Left colon (tissue), 2 donors: ENCODE measurements around the gene CXCR2. TPM values are rescaled to one million over a fixed set of nuclear protein-coding genes. Genes with fewer than 3 reads are reported as not detected.
"Not testable (repeated sequence)": the region's sequence is repeated elsewhere in the genome, so short reads cannot be mapped to it uniquely, and the experiment has no call there.

Experiments used
- ATAC-seq: fragments of 200-7000 bp; cut with Tn5 transposase; one replicate; pipeline ENCODE4 v1.9.1; 2020; ENCODE audit warnings: mild to moderate bottlenecking, moderate library complexity
- DNase-seq, 2 donors: peaks; one replicate each; pipeline ENCODE4 v3.0.0-alpha.2; 2020
- intact Hi-C, 2 donors: fragments of 100-400 bp; cut with DNase I in 1 of 2; cut with micrococcal nuclease in 1 of 2; formaldehyde crosslinking; loops; one replicate each; pipeline versions ENCODE4 v1.11.2 to v1.14.0; 2022; cut with DNase I, micrococcal nuclease
- long read RNA-seq: library from polyadenylated mRNA; unstranded; transcript quantifications from one replicate; pipeline ENCODE4 v2.0.0, GENCODE V29; 2021
- total RNA-seq, 2 donors: library from RNA; stranded (reverse); fragmentation: NEBNext Ultra II Directional; extraction: Animal tissue kit (Norgen Biotek cat#: 25700); gene quantifications; one replicate each; pipeline ENCODE4 v1.2.1, GENCODE V29; 2021
- donor health status: DM: no; HTN: no; CAD: no.
- donor health status: DM: yes; HTN: yes; CAD: no.

CXCR2 gene
- under 1 TPM; 0.17 to 0.18 TPM for total RNA-seq
- long read RNA-seq, result 0 reads

DNA sequence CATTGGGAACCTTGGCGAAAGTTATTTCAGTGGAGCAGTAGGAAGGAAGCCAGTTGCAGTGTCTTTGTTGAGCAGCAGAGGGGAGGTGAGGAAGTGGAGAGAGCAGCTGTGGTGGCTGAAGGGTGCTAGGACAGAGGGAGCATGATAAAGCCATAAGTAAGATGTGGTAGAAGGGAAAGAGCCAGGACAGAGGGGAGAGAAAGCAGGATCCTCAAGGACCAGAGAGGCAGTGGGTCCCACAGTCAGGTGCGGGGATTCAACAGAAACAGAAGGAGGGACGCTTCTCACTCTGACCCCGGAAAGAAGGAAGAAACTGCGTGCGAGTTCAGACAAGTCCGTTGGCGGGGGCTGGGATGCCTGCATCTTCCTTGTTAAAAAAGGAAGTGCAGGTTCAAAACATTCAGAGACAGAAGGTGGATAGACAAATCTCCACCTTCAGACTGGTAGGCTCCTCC lies at the start of gene CXCR2:
TSS of gene CXCR2 (plus strand) at position 403 of the 455 bp plus-strand sequence. CDS start 8,774 bp downstream, outside the sequence.
- intact Hi-C loops, result no loop called here
- DNase-seq, result no peak
- ATAC-seq, result no peak

DNA sequence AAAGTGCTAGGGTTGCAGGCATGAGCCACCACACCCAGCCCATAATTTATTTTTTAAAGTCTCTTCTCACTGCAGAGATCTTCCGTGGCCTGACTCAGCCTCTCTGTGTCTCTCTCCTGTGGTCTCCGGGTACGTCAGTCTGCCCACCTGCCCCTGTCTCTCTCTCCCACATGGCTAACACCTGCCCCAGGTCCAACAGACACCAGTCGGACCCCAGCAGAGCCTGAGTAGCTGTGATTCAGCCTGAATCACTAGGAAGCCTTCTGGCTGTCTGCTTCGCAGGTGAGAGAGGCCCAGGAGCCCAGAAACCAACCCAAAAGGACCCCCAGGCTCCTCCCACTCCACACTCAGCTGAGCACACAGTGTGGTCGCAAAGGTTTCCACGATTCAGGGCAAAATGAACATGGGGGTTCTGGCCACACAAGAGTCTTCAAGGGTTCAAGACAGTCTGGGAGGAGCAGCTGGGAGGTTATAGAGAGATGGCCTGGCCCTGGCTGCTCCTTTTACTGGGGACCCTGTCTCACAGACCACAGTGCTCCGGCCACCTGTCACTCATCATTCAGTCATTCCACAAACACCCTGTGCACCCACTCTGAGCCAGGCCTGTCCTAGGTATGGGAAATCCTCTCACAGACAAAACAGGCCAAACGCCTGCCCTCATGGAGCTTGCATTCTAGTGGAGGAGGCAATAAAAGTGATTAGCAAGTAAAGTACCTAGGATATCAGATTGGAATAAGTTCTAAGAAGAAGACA lies 48.2 kb upstream of the CXCR2 start:
- no peak for DNase-seq
- intact Hi-C loops, result no loop called here
- no peak for ATAC-seq

DNA sequence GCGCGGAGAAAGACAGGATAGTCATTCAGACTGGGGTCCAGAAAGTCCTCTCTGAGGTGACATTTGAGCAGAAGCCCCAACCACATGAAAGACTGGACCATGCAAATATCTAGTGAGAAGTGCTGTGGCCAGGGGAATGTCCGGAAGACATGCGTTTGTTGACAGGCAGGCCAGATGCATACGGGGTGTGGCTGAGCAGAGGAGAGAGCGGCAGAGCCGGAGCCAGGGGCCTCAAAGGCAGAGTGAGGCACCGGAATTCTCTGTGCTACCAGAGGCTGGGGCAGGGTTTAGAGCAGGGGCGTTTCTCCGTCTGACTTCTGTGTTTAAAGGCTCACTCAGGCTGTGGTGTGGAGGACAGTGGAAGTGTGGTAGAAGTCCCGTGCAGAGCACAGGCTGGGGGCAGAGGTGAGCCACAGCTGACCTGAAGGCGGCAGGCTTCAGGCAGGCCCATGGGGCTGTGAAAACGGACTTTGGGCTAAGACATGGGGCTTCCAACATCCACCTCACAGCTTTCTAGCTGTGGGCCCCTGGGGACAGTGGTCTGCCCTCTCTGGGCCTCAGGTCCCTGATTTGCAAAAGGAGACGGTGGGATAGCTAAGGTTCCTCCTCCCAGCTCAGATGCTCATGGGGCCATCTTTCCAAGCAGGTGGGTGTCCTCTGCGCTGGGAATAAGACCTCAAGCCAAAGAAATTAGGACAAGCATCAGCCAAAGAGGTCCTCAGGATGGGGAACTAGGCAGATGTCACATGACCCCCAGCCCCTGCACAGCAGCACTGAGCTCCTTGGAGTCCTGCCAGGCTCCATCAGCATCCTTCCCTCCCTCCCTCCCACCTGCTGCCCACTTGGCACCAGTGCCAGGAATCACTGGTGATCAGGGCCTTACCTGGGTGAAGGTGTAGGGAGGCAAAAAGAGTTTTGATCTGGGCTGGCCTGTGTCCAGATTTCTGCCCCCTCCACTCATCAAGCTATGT lies 45.6 kb upstream of the CXCR2 start:
- ATAC-seq, result no peak
- no peak for DNase-seq
- intact Hi-C loops, result no loop called here

DNA sequence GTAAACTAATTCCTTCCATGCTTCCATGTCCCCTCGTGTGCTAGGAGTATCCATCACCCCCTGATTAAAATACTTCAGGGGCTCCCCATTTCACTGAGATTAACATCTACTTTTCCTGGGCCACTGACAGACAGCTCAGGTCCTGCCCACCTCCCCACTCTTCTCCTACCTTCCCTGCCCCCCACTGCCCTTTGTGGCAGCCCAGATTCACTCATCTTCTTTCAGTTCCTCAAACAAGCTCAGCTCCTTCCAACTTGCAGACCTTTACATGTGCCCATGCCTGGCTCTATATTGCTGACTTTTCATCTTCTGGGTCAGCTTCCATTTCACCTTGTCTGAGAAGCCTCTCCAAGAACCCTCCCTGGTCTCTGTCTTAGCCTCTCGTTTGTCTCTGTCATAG lies 44.8 kb upstream of the CXCR2 start:
- intact Hi-C loops, result no loop called here
- ATAC-seq (no peak), DNase-seq (no peak)

DNA sequence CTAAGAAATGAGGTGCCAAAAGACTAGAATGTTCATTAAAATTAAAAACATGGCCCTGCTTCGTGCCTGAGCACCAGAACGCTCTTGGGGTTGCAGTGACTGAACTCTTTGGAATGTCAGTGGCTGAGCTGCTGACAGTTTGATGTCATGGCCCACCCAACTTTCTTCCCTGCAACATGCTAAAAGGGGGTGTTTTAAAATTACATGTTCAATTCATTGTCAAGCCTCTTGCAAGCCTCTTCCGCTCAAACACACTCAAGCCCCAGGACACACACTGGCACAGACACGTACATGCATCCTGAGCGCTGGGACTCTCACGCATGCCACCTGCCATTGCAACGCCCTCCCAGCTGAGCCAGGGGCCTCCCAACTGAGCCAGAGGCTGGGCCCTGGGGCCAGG lies 44.1 kb upstream of the CXCR2 start:
- ATAC-seq, result no peak

DNA sequence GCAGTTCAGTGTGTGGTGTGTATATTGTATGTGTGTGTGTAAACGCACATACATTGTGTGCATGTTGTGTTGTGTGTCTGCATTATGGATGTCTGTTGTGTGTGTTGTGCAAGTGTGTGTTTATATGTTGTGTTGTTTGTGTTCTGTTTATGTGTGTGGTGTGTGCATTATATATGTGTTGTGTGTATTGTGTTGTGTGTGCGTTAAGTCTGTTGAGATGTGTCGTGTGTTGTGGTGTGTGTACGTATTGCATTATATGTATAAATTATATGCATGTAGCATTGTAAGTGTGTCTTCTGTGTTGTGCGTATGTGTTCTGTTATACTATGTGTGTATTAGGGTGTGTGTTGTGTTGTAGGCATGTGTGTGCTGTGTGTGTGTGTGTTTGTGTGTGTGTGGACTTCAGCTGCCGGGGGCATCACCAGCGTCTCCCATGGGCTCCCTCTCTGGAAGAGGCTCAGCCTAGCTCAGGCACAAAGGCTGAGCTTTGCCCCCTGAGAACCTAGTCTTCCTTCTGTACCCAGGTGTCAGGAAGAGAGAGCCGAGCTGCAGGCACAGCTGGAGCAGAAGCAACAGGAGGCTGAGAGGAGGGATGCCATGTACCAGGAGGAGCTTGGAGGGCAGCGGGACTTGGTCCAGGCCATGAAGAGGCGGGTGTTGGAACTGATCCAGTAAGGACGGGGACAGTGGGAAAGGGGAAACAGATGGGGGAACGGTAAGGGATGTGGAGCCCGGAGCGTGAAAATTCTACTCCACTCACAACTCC lies 43.1 kb upstream of the CXCR2 start:
- intact Hi-C loops, result no loop called here
- DNase-seq, result no peak
- ATAC-seq, result no peak

More for the DNA sequence above, 44.1 kb upstream of the CXCR2 start:
- intact Hi-C loops, result no loop called here
- DNase-seq, result no peak

DNA sequence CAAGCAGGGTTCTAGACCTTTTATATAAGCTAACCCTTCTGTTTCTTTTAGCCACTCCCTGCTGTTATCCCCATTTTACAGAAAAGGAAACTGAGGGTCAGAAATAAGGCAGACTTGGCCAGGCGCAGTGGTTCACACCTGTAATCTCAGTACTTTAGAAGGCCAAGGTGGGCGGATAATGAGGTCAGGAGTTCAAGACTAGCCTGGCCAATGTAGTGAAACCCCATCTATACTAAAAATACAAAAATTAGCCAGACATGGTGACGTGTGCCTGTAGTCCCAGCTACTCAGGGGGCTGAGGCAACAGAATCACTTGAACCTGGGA lies 42.5 kb upstream of the CXCR2 start:
- ATAC-seq (no peak), DNase-seq (no peak)
- intact Hi-C loops, result no loop called here

DNA sequence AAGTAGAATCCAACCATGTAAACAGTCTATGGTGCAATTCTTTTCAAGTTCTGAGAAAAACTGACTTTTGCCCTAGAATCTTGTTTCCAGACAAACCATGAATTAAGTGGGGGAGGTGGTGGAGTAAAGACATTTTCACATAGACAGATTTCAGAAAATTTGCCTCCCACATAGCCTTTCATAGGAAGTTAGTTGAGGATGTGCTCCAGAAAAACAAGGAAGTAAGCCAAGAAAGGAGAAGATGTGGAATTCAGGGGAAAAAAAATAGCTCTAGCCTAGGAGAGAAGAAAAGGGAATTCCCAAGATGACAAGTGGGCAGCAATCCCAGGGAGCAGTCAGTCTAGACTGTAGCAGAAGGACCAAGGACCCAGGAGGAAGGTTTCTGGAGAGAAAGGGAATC lies 39.4 kb upstream of the CXCR2 start:
- ATAC-seq (no peak), DNase-seq (no peak)
- intact Hi-C loops, result no loop called here

DNA sequence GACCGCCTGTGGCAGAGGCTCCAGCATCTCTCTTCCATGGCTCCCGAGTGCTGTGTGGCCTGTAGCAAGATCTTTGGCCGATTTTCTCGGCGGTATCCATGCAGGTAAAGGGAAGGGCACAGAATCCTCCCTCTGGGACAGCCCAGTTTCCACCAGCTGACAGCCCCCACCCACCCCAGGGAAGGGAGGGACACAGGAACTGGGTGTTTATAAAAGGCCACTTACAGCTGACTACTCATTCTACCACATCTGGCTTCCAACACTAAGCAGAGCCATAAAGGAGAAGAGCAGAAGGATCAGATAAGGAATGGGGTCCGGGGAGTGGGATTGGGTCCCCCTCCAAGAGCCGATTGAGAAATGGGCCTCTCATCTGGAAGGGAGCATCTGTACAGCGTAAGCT lies 36.6 kb upstream of the CXCR2 start:
- ATAC-seq (no peak), DNase-seq (no peak)
- intact Hi-C loops, result no loop called here

DNA sequence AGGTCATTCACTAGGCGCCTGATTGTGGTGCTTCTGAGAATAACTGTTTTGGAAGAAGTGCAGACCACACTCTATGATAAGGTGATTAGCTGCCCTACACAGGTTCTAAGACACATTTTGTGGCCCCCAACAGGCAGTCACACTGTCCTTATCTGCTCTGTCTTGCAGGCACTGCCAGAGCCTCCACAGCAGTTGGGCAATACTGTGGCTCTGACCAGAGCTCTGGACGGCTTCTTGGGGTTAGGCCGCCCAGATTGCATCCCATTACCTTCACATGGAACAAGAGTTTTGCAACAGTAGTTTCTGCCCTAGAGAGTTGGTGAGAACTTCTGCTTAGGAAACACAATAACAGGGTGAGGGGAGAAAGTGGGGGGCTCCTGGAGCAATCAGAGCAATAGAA lies 34.1 kb upstream of the CXCR2 start:
- DNase-seq (no peak), ATAC-seq (no peak)
- intact Hi-C loops, result no loop called here

DNA sequence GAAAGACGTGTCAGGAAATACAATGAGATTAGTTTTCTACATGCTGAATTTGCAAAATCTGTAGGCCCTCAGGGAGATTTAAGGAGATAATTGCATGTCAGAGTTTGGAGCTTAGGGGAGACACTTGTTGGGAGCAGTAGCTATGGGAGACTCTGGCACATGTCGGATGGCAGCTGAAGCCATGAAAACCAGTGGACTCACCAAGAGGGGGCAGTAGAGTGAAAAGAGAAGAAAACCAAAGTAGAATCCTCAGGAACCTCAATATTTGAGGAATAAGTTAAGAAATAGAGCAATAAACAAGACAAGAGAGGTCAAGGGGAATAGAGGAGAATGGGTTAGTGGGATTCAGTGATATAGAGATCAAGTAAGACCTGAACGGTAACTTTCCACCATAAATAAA lies 31.9 kb upstream of the CXCR2 start:
- intact Hi-C loops, result no loop called here
- ATAC-seq (no peak), DNase-seq (no peak)

DNA sequence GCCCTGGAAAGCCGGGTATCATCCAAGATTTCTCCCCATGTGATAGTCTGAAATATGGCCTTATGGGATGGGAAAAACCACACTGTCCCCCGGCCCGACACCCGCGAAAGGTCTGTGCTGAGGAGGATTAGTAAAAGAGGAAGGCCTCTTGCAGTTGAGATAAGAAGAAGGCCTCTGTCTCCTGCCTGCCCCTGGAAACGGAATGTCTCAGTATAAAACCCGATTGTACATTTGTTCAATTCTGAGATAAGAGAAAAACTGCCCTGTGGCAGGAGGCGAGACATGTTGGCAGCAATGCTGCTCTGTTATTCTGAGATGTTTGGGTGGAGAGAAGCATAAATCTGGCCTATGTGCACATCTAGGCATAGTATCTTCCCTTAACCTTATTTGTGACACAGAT lies 30.0 kb upstream of the CXCR2 start:
- intact Hi-C loops, result no loop called here
- ATAC-seq (no peak), DNase-seq (no peak)

DNA sequence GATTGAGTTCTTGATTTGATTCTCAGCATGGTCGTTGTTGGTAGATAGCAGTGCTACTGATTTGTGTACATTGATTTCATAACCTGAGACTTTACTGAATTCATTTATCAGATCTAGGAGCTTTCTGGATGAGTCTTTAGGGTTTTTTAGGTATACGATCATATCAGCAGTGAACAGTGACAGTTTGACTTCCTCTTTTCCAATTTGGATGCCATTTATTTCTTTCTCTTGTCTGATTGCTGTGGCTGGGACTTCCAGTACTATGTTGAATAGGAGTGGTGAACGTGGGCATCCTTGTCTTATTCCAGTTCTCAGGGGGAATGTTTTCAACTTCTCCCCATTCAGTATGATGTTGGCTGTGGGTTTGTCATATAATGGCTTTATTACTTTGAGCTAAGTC lies 27.9 kb upstream of the CXCR2 start:
- ATAC-seq, result no peak
- intact Hi-C loops, result no loop called here
- no peak for DNase-seq

DNA sequence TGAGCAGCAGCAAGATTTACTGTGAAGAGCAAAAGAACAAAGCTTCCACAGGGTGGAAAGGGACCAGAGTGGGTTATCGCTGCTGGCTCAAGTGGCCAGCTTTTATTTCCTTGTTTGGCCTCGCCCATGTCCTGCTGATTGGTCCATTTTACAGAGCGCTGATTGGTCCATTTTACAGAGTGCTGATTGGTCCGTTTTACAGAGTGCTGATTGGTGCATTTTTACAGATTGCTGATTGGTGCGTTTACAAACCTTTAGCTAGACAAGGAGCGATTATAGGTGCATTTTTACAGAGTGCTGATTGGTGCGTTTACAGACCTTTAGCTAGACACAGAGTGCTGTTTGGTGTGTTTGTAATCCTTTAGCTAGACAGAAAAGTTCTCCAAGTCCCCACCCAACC lies 17.0 kb upstream of the CXCR2 start:
- ATAC-seq, intact Hi-C loops, DNase-seq: not testable (repeated sequence)

DNA sequence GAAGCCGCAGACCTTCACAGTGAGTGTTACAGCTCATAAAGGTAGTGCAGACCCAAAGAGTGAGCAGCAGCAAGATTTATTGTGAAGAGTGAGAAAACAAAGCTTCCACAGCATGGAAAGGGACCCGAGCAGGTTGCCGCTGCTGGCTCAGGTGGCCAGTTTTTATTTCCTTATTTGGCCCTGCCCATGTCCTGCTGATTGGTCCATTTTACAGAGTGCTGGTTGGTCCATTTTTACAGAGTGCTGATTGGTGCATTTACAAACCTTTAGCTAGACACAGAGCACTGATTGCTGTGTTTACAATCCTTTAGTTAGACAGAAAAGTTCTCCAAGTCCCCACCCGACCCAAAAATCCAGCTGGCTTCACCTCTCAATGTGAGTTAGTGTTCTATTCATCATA lies 4.0 kb upstream of the CXCR2 start:
- intact Hi-C loops, ATAC-seq, DNase-seq: not testable (repeated sequence)

DNA sequence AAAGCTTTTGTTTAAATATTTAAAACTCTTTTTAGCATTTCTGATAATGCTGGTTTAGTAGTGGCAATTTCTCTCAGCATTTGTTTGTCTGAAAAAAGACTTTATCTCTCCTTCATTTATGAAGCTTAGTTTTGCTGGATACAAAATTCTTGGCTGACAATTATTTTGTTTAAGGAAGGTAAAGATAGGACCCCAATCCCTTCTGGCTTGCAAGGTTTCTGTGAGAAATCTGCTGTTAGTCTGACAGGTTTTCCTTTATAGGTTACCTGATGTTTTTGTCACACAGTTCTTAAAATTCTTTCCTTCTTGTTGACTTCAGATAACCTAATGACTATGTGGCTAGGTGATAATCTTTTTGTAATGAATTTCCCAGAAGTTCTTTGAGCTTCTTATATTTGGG lies 3.5 kb upstream of the CXCR2 start:
- DNase-seq, intact Hi-C loops: not testable (repeated sequence)

DNA sequence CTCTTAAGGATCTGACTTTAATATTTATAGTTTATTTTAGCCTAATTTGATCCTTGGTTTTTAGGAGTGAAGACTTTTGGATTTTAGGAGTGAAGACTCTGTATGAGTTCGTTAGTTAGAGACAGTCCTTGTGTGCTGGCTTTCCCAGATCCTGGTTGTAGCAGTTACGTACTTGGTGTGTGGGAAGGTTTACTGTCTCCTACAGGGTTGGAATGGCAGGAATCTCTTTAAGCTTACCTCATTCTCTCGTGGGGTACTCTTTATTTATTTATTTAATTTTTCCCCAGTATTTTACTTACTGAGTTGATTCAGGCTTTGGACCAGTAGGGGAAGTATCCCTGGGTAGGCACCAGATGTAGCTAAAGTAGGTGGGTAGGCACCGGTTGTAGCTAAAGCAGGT lies 1.8 kb upstream of the CXCR2 start:
- intact Hi-C loops, result no loop called here
- ATAC-seq, result no peak
- no peak for DNase-seq

More for the DNA sequence above, 3.5 kb upstream of the CXCR2 start:
- ATAC-seq, result not testable (repeated sequence)

DNA sequence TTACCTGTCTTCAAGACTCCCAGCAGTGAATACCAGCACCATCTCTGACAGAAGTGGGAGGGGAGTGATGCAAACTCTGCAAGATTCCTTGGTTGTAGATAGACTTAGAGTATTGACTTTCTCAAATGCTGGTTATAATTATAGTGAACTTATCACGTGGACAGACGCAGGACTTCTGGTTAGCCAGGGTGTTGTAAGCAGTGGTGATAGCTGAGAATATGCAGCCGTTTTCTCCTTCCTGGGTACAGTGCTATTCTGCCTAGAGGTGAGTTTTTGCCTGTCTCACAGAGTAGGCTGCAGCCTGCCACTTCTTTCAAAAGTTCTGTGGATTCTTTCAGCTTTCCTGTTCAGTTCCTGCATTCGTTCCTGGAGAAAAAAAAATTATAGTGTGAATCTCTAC lies 733 bp upstream of the CXCR2 start:
- intact Hi-C loops, result no loop called here
- ATAC-seq (no peak), DNase-seq (no peak)

DNA sequence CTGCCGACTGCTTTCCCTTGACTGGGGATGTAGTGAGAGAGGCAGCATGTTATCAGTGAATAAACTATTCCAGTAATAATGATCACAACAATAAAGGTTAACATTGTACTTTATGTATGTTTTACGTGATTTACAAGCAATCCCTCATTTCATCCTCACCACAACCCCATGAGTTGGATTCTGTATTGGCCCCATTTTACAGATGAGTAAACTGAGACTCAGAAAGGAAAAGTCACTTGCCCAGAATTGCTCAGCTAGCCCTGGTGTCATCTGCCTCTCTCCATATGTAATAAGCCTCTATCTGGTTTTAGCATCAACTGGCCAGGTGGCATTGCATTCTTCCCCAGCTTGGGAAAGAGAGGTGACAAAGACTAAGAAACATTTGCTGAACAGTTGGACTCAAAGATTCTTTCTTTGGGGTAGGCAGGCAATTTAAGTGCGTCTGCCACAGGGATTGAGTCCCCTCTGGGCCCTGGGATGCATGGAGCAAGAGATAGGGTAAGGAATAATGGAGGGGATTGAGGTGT lies 2.2 kb downstream of the CXCR2 start:
- intact Hi-C loops, result no loop called here
- no peak for ATAC-seq
- DNase-seq, result no peak
